ENCODE results near the gene ITPR3. TPM values are rescaled to one million over a fixed set of nuclear protein-coding genes. Genes with fewer than 3 reads are reported as not detected.

ITPR3 gene
- total RNA-seq, 1 donor from 2014 or later, result 17.7 TPM

- Histone ChIP-seq H3K36me3 (ENCODE audit: insufficient read depth, low read length) (no peaks in the 10 kb centered on the region), H3K79me2 (ENCODE audit: insufficient read depth, low read length) (no peaks in the 10 kb centered on the region), H4K20me1 (ENCODE audit: insufficient read depth, low read length) (peaks cover 4% of the 10 kb centered on the region), H3K27ac (ENCODE audit: low read depth, low read length) (peak overlapping the region; percentile 58), H3K9ac (ENCODE audit: low read length) (peak overlapping the region; percentile 69), H2AFZ (ENCODE audit: low read depth, low read length) (no peak overlapping the region), H3K9me3 (ENCODE audit: insufficient read depth, low read depth, low read length) (no peaks in the 10 kb centered on the region), H3K27me3 (ENCODE audit: insufficient read depth, low read length) (no peaks in the 10 kb centered on the region), H3K4me1 (ENCODE audit: insufficient read depth, low read length) (peaks cover 49% of the 10 kb centered on the region), H3K4me2 (ENCODE audit: low read length) (peak overlapping the region; percentile 43), H3K4me3 (ENCODE audit: insufficient read depth, low read depth, low read length) (no peak overlapping the region)
- no peak for TF ChIP-seq EZH2 (IDR thresholded peaks at IDR 0.05; ENCODE audit: insufficient read depth, low read length)
- no peak for TF ChIP-seq CTCF (IDR thresholded peaks at IDR 0.05; ENCODE audit: insufficient read depth, low read depth, low read length)
- no peaks in the 10 kb centered on the region for H3K9me3 Mint-ChIP-seq (ENCODE audit: unreplicated experiment)
- FAIRE-seq (no peak), DNase-seq (ENCODE audit: low read depth) (no peak)
- peaks cover 18% of the 10 kb centered on the region for H3K36me3 Mint-ChIP-seq (ENCODE audit: low read depth, unreplicated experiment)
- H3K27me3 Mint-ChIP-seq (ENCODE audit: low read depth, unreplicated experiment), result no peaks in the 10 kb centered on the region
- H3K4me1 Mint-ChIP-seq (ENCODE audit: low read depth, unreplicated experiment), result peaks cover 18% of the 10 kb centered on the region
- no peak overlapping the region for H3K27ac Mint-ChIP-seq (ENCODE audit: unreplicated experiment)
- peak overlapping the region; percentile 73 for H3K4me3 Mint-ChIP-seq (ENCODE audit: unreplicated experiment)
Observed at GRCh38 chr6:33693186-33694105, 72.3 kb downstream of the ITPR3 start.

- Mint-ChIP-seq H3K27ac (ENCODE audit: unreplicated experiment) (peak overlapping the region; percentile 84), H3K36me3 (ENCODE audit: low read depth, unreplicated experiment) (peaks cover 13% of the 10 kb centered on the region), H3K4me3 (ENCODE audit: unreplicated experiment) (peak overlapping the region; percentile 27), H3K9me3 (ENCODE audit: unreplicated experiment) (no peaks in the 10 kb centered on the region), H3K4me1 (ENCODE audit: low read depth, unreplicated experiment) (peaks cover 18% of the 10 kb centered on the region), H3K27me3 (ENCODE audit: low read depth, unreplicated experiment) (no peaks in the 10 kb centered on the region)
- FAIRE-seq (peak; percentile 23), DNase-seq (ENCODE audit: low read depth) (peak; percentile 48)
- no peaks in the 10 kb centered on the region for H3K36me3 ChIP-seq (ENCODE audit: insufficient read depth, low read length)
- peak overlapping the region; percentile 43 for H3K4me2 ChIP-seq (ENCODE audit: low read length)
- H3K9ac ChIP-seq (ENCODE audit: low read length), result peak overlapping the region; percentile 69
- peak overlapping the region; percentile 30 for H2AFZ ChIP-seq (ENCODE audit: low read depth, low read length)
- no peaks in the 10 kb centered on the region for H3K27me3 ChIP-seq (ENCODE audit: insufficient read depth, low read length)
- no peak overlapping the region for H3K4me3 ChIP-seq (ENCODE audit: insufficient read depth, low read depth, low read length)
- TF ChIP-seq EZH2 (IDR thresholded peaks at IDR 0.05; ENCODE audit: insufficient read depth, low read length) (no peak), CTCF (IDR thresholded peaks at IDR 0.05; ENCODE audit: insufficient read depth, low read depth, low read length) (no peak)
- H4K20me1 ChIP-seq (ENCODE audit: insufficient read depth, low read length), result peaks cover 4% of the 10 kb centered on the region
- H3K4me1 ChIP-seq (ENCODE audit: insufficient read depth, low read length), result peaks cover 49% of the 10 kb centered on the region
- H3K9me3 ChIP-seq (ENCODE audit: insufficient read depth, low read depth, low read length), result no peaks in the 10 kb centered on the region
- H3K27ac ChIP-seq (ENCODE audit: low read depth, low read length), result peak overlapping the region; percentile 58
- H3K79me2 ChIP-seq (ENCODE audit: insufficient read depth, low read length), result no peaks in the 10 kb centered on the region
Observed at GRCh38 chr6:33694401-33694931, 73.3 kb downstream of the ITPR3 start.
